Trophoblast cell (in vitro differentiated cells and primary cell): ENCODE results near the gene SCP2. TPM values are rescaled to one million over a fixed set of nuclear protein-coding genes. Genes with fewer than 3 reads are reported as not detected.

ENCODE experiments used
- DNase-seq, 2 donors: peaks; one replicate each; pipeline ENCODE4 v3.0.0-alpha.2; 2016
- H2AFZ ChIP-seq: 2 replicates; pipeline ENCODE4 v1.6.1; 2013; ENCODE audit warnings: low read length, moderate library complexity, mild to moderate bottlenecking; ENCODE audit not compliant: insufficient read depth, poor library complexity
- H2AK5ac ChIP-seq: 2 replicates; pipeline ENCODE4 v1.6.1; 2013; ENCODE audit warnings: mild to moderate bottlenecking, low read length
- H2BK120ac ChIP-seq: 2 replicates; pipeline ENCODE4 v1.6.1; 2013; ENCODE audit warnings: low read length, mild to moderate bottlenecking, moderate library complexity; ENCODE audit not compliant: insufficient read depth, poor library complexity
- H2BK12ac ChIP-seq: 2 replicates; pipeline ENCODE4 v1.6.1; 2013; ENCODE audit warnings: mild to moderate bottlenecking, low read length, moderate library complexity
- H2BK5ac ChIP-seq: 2 replicates; pipeline ENCODE4 v1.6.1; 2013; ENCODE audit warnings: low read length, low read depth, moderate library complexity, mild to moderate bottlenecking; ENCODE audit not compliant: poor library complexity
- H3K14ac ChIP-seq: 2 replicates; pipeline ENCODE4 v1.6.1; 2013; ENCODE audit warnings: mild to moderate bottlenecking, low read length
- H3K18ac ChIP-seq: 2 replicates; pipeline ENCODE4 v1.6.1; 2013; ENCODE audit warnings: mild to moderate bottlenecking, low read length
- H3K23ac ChIP-seq: 2 replicates; pipeline ENCODE4 v1.6.1; 2013; ENCODE audit warnings: low read length
- H3K27ac ChIP-seq: 2 replicates; pipeline ENCODE4 v1.5.1; 2013; ENCODE audit warnings: low read depth, mild to moderate bottlenecking, inconsistent platforms, low read length, moderate library complexity
- H3K27me3 ChIP-seq: 2 replicates; pipeline ENCODE4 v1.6.1; 2013; ENCODE audit warnings: inconsistent platforms, mild to moderate bottlenecking, low read length, moderate library complexity; ENCODE audit not compliant: insufficient read depth
- H3K36me3 ChIP-seq, 2 experiments: 1 replicate in 1 of 2; 2 replicates in 1 of 2; pipeline ENCODE4 v1.6.1; 2013; ENCODE audit warnings: low read length in 2 of 2, mild to moderate bottlenecking in 2 of 2, moderate library complexity in 1 of 2; ENCODE audit not compliant: insufficient read depth in 2 of 2, control insufficient read depth in 1 of 2
- H3K4ac ChIP-seq: 2 replicates; pipeline ENCODE4 v1.6.1; 2013; ENCODE audit warnings: low read depth, mild to moderate bottlenecking, low read length, moderate library complexity
- H3K4me1 ChIP-seq, 2 experiments: 1 replicate in 1 of 2; 2 replicates in 1 of 2; pipeline ENCODE4 v1.6.1; 2013; ENCODE audit warnings: low read length in 2 of 2, mild to moderate bottlenecking in 2 of 2, moderate library complexity in 1 of 2; ENCODE audit not compliant: insufficient read depth in 2 of 2, control insufficient read depth in 1 of 2
- H3K4me2 ChIP-seq: 2 replicates; pipeline ENCODE4 v1.6.1; 2013; ENCODE audit warnings: inconsistent platforms, mild to moderate bottlenecking, low read length, moderate library complexity
- H3K4me3 ChIP-seq: 2 replicates; pipeline ENCODE4 v1.5.1; 2013; ENCODE audit warnings: mild to moderate bottlenecking, low read depth, low read length, inconsistent platforms
- H3K79me1 ChIP-seq: one replicate; pipeline ENCODE4 v1.6.1; 2013; ENCODE audit warnings: low read length
- H3K79me2 ChIP-seq: 2 replicates; pipeline ENCODE4 v1.6.1; 2013; ENCODE audit warnings: low read length, mild to moderate bottlenecking; ENCODE audit not compliant: control insufficient read depth, insufficient read depth, poor library complexity
- H3K9ac ChIP-seq: 2 replicates; pipeline ENCODE4 v1.6.1; 2013; ENCODE audit warnings: mild to moderate bottlenecking, low read length
- H3K9me3 ChIP-seq: 2 replicates; pipeline ENCODE4 v1.6.1; 2013; ENCODE audit warnings: low read depth, mild to moderate bottlenecking, control low read depth, inconsistent platforms, low read length; ENCODE audit not compliant: insufficient read depth
- H4K12ac ChIP-seq: 2 replicates; pipeline ENCODE4 v1.6.1; 2013; ENCODE audit warnings: low read depth, mild to moderate bottlenecking, low read length, moderate library complexity
- H4K8ac ChIP-seq: 2 replicates; pipeline ENCODE4 v1.6.1; 2013; ENCODE audit warnings: low read depth, mild to moderate bottlenecking, low read length, moderate library complexity
- H4K91ac ChIP-seq: one replicate; pipeline ENCODE4 v1.6.1; 2013; ENCODE audit warnings: low read depth, mild to moderate bottlenecking, low read length, moderate library complexity
- WGBS: extraction: QIAGEN DNeasy Blood & Tissue Kit; methylation state at CpG from one replicate; pipeline ENCODE4 v1.1.7; 2013; ENCODE audit warnings: missing lambda C conversion rate; ENCODE audit not compliant: insufficient read length, insufficient coverage; ENCODE audit errors: extremely low coverage; 5-methylcytosine and 5-hydroxymethylcytosine counted together
- polyA plus RNA-seq: library from polyadenylated mRNA; stranded (reverse); fragments of 200-250 nt; gene quantifications from 2 replicates; pipeline ENCODE4 v1.2.3, GENCODE V29; 2013

The SCP2 gene, protein sequence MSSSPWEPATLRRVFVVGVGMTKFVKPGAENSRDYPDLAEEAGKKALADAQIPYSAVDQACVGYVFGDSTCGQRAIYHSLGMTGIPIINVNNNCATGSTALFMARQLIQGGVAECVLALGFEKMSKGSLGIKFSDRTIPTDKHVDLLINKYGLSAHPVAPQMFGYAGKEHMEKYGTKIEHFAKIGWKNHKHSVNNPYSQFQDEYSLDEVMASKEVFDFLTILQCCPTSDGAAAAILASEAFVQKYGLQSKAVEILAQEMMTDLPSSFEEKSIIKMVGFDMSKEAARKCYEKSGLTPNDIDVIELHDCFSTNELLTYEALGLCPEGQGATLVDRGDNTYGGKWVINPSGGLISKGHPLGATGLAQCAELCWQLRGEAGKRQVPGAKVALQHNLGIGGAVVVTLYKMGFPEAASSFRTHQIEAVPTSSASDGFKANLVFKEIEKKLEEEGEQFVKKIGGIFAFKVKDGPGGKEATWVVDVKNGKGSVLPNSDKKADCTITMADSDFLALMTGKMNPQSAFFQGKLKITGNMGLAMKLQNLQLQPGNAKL
- 40.0 and 40.1 TPM in 2 replicates for polyA plus RNA-seq

DNA sequence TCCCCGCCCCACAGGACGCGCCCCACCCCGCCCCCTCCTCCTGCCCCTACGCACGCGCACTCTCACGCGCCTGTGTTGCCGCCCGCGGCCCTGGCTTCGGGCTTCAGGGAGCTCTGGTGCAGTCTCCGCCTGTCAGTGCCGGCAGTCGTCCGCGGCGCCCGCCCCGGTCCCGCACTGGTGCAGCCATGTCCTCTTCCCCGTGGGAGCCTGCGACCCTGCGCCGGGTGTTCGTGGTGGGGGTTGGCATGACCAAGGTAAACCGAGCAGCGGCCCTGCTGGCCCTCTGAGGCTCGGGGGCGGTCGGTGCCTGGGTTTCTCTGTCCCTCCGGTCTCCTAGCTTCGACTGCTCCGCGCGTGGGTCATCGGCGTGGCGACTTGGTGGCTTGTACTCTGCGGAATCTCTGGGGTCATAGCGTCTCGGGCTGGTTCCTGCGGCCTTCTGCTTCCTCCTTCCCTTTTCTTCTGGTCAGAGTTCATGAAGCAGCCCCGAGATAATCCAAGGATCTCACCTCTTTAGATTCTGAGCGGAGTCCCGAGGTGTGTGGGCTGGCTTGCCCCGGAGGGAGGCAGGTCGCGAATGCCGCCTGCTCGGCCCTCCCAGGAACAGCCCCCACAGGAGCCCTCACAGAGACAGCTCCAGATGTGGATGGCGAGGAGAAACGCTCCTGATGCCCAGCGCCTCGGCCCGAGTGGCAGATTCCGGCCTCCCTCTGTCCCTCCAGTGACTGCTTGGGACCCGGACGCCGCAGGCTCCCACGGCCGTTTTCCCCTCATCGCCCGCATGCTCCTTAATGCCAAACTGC lies at the start of gene SCP2:
Gene SCP2, plus strand, starts transcription at position 65 of the 803 bp plus-strand sequence. Its CDS starts 121 bp downstream, at position 186.
- no peak within 1 kb of the TSS for H3K23ac ChIP-seq
- no peaks in the 10 kb centered on the region for H3K27me3 ChIP-seq
- peak; percentile 69 to 83 for DNase-seq
- H2AFZ ChIP-seq = peak within 1 kb of the TSS; percentile 72
- peak within 1 kb of the TSS; percentile 28 for H3K9ac ChIP-seq
- peak within 1 kb of the TSS; percentile 40 for H4K91ac ChIP-seq
- H2BK120ac ChIP-seq = peak within 1 kb of the TSS; percentile 44
- H3K79me2 ChIP-seq = peaks cover 2% of the 10 kb centered on the region
- peak within 1 kb of the TSS; percentile 57 for H3K14ac ChIP-seq
- no peaks in the 10 kb centered on the region for H3K36me3 ChIP-seq
- no peak within 1 kb of the TSS for H3K4ac ChIP-seq
- H3K79me1 ChIP-seq = peaks cover 6% of the 10 kb centered on the region
- H4K12ac ChIP-seq = peak within 1 kb of the TSS; percentile 61
- peak within 1 kb of the TSS; percentile 95 for H3K4me2 ChIP-seq
- no CpG with 5 or more reads among the region's 65 CpGs for WGBS
- H2BK5ac ChIP-seq = no peak within 1 kb of the TSS
- no peaks in the 10 kb centered on the region for H3K9me3 ChIP-seq
- H3K4me1 ChIP-seq = peaks cover 2 to 7% of the 10 kb centered on the region in 2 experiments
- peak within 1 kb of the TSS; percentile 44 for H3K18ac ChIP-seq
- H3K4me3 ChIP-seq = peak within 1 kb of the TSS; percentile 76
- H4K8ac ChIP-seq = peak within 1 kb of the TSS; percentile 64
- no peak within 1 kb of the TSS for H3K27ac ChIP-seq
- H2BK12ac ChIP-seq = no peak within 1 kb of the TSS
- no peak within 1 kb of the TSS for H2AK5ac ChIP-seq

DNA sequence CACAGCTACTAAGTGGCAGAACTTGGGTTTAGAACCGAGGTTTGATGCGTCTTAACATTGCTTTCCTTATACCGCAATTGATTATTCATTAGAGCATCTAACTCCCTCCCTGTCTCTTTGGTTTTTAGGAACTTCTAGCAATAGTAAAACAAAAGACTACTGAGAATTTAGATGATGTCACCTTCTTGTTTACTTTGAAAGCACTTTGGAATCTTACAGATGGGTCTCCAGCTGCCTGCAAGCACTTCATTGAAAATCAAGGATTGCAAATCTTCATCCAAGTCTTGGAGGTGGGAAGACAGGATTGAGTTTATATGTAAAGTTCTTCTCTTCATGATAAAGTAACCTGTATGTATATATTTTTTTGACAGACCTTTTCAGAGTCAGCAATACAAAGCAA lies 49.5 kb upstream of the SCP2 start:
- Histone ChIP-seq H3K79me1 (no peaks in the 10 kb centered on the region), H3K18ac (no peak overlapping the region), H2AFZ (no peak overlapping the region), H3K9ac (no peak overlapping the region), H3K79me2 (no peaks in the 10 kb centered on the region), H3K23ac (no peak overlapping the region), H2BK5ac (no peak overlapping the region), H3K9me3 (no peaks in the 10 kb centered on the region), H3K36me3 (no peaks in the 10 kb centered on the region), H3K4me3 (no peak overlapping the region), H4K12ac (no peak overlapping the region), H4K91ac (no peak overlapping the region), H4K8ac (no peak overlapping the region), H3K27me3 (no peaks in the 10 kb centered on the region), H3K4ac (no peak overlapping the region), H3K4me2 (no peak overlapping the region), H2BK120ac (no peak overlapping the region), H3K4me1 (peaks cover 0 to 2% of the 10 kb centered on the region in 2 experiments), H2BK12ac (no peak overlapping the region), H2AK5ac (no peak overlapping the region), H3K27ac (no peak overlapping the region), H3K14ac (no peak overlapping the region)
- WGBS = no CpG with 5 or more reads among the region's 3 CpGs
- no peak for DNase-seq

DNA sequence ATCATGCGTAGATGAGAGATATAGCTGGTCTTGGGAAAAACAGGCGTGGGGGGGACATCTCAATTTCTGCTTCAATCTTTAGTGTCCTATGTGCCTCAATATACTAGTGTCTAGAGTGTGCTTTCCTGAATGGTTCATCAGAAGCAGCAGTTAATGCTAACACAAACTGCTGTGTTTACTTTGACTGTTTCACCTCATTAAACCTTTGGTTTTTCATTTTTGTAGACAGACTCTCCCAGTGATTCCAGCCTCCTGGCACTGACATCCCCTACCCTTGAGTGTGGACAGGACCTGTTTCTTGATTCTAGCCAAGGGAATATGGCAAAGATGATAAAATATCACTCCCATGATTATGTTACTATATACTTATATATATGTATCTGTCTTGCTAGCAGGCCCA lies 46.9 kb upstream of the SCP2 start:
- Histone ChIP-seq H3K79me2 (no peaks in the 10 kb centered on the region), H2BK120ac (no peak overlapping the region), H3K9me3 (no peaks in the 10 kb centered on the region), H2AFZ (no peak overlapping the region), H3K4me1 (peaks cover 0 to 2% of the 10 kb centered on the region in 2 experiments), H4K8ac (no peak overlapping the region), H3K27ac (no peak overlapping the region), H2BK12ac (no peak overlapping the region), H3K9ac (no peak overlapping the region), H3K36me3 (no peaks in the 10 kb centered on the region), H2BK5ac (no peak overlapping the region), H3K18ac (no peak overlapping the region), H3K14ac (no peak overlapping the region), H3K4ac (no peak overlapping the region), H4K91ac (no peak overlapping the region), H4K12ac (no peak overlapping the region), H2AK5ac (no peak overlapping the region), H3K4me3 (no peak overlapping the region), H3K79me1 (no peaks in the 10 kb centered on the region), H3K4me2 (no peak overlapping the region), H3K23ac (no peak overlapping the region), H3K27me3 (no peaks in the 10 kb centered on the region)
- WGBS = no CpG with 5 or more reads among the region's 2 CpGs
- no peak for DNase-seq

DNA sequence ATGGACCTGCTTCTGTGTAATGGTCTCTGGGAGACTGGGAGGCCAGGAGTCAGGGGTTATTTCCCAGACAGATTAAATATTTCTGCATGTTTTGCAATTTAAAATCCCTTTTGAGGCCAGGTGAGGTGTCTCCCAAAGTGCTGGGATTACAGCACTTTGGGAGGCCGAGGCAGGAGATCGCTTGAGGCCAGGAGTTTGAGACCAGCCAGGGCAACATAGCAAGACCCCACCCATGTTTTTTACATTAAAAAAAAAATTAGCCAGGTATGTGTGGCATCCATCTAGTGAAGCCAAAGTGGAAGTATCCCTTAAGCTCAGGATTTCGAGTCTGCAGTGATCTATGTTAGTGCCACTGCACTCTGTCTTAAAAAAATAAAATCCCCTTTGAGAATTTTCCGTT lies 39.6 kb upstream of the SCP2 start:
- H3K9ac ChIP-seq = no peak overlapping the region
- no peak overlapping the region for H4K12ac ChIP-seq
- no peaks in the 10 kb centered on the region for H3K27me3 ChIP-seq
- no peak overlapping the region for H2AK5ac ChIP-seq
- no peak overlapping the region for H2BK5ac ChIP-seq
- H4K91ac ChIP-seq = no peak overlapping the region
- peaks cover 1% of the 10 kb centered on the region for H3K9me3 ChIP-seq
- H3K79me2 ChIP-seq = no peaks in the 10 kb centered on the region
- H3K4me3 ChIP-seq = no peak overlapping the region
- H4K8ac ChIP-seq = no peak overlapping the region
- no peak overlapping the region for H2BK120ac ChIP-seq
- H2AFZ ChIP-seq = no peak overlapping the region
- no peak overlapping the region for H3K18ac ChIP-seq
- H3K79me1 ChIP-seq = no peaks in the 10 kb centered on the region
- H3K4me1 ChIP-seq = no peaks in the 10 kb centered on the region
- no peak overlapping the region for H3K4ac ChIP-seq
- H3K23ac ChIP-seq = no peak overlapping the region
- no CpG with 5 or more reads among the region's 4 CpGs for WGBS
- H3K14ac ChIP-seq = no peak overlapping the region
- H3K27ac ChIP-seq = no peak overlapping the region
- H3K36me3 ChIP-seq = no peaks in the 10 kb centered on the region
- DNase-seq = no peak
- H2BK12ac ChIP-seq = no peak overlapping the region
- no peak overlapping the region for H3K4me2 ChIP-seq
